ENCODE results near the gene DGKA.
A peak's percentile ranks its signal among the peaks of the same experiment; 100 is the strongest.
"Not testable (repeated sequence)": the region's sequence is repeated elsewhere in the genome, so short reads cannot be mapped to it uniquely, and the experiment has no call there.

Gene DGKA

GRCh38 chr12:55999522-55999921 lies 68.6 kb downstream of the DGKA start:
- not testable (repeated sequence) for DNase-seq

GRCh38 chr12:55999999-56000540 lies 69.1 kb downstream of the DGKA start:
- DNase-seq: not testable (repeated sequence)

GRCh38 chr12:56001487-56002100 lies 70.6 kb downstream of the DGKA start:
- no peak for DNase-seq

- peak; percentile 85 to 89 for DNase-seq
Observed at GRCh38 chr12:56003376-56003775, 72.4 kb downstream of the DGKA start.
